Trophoblast cell (in vitro differentiated cells and primary cell): ENCODE results near the gene CAPN14.

Experiments
- DNase-seq, 2 donors: peaks; one replicate each; pipeline ENCODE4 v3.0.0-alpha.2; 2016
- H2AFZ ChIP-seq: 2 replicates; pipeline ENCODE4 v1.6.1; 2013; ENCODE audit warnings: low read length, moderate library complexity, mild to moderate bottlenecking; ENCODE audit not compliant: insufficient read depth, poor library complexity
- H2AK5ac ChIP-seq: 2 replicates; pipeline ENCODE4 v1.6.1; 2013; ENCODE audit warnings: mild to moderate bottlenecking, low read length
- H2BK120ac ChIP-seq: 2 replicates; pipeline ENCODE4 v1.6.1; 2013; ENCODE audit warnings: low read length, mild to moderate bottlenecking, moderate library complexity; ENCODE audit not compliant: insufficient read depth, poor library complexity
- H2BK12ac ChIP-seq: 2 replicates; pipeline ENCODE4 v1.6.1; 2013; ENCODE audit warnings: mild to moderate bottlenecking, low read length, moderate library complexity
- H2BK5ac ChIP-seq: 2 replicates; pipeline ENCODE4 v1.6.1; 2013; ENCODE audit warnings: low read length, low read depth, moderate library complexity, mild to moderate bottlenecking; ENCODE audit not compliant: poor library complexity
- H3K14ac ChIP-seq: 2 replicates; pipeline ENCODE4 v1.6.1; 2013; ENCODE audit warnings: mild to moderate bottlenecking, low read length
- H3K18ac ChIP-seq: 2 replicates; pipeline ENCODE4 v1.6.1; 2013; ENCODE audit warnings: mild to moderate bottlenecking, low read length
- H3K23ac ChIP-seq: 2 replicates; pipeline ENCODE4 v1.6.1; 2013; ENCODE audit warnings: low read length
- H3K27ac ChIP-seq: 2 replicates; pipeline ENCODE4 v1.5.1; 2013; ENCODE audit warnings: low read depth, mild to moderate bottlenecking, inconsistent platforms, low read length, moderate library complexity
- H3K27me3 ChIP-seq: 2 replicates; pipeline ENCODE4 v1.6.1; 2013; ENCODE audit warnings: inconsistent platforms, mild to moderate bottlenecking, low read length, moderate library complexity; ENCODE audit not compliant: insufficient read depth
- H3K36me3 ChIP-seq, 2 experiments: 1 replicate in 1 of 2; 2 replicates in 1 of 2; pipeline ENCODE4 v1.6.1; 2013; ENCODE audit warnings: low read length in 2 of 2, mild to moderate bottlenecking in 2 of 2, moderate library complexity in 1 of 2; ENCODE audit not compliant: insufficient read depth in 2 of 2, control insufficient read depth in 1 of 2
- H3K4ac ChIP-seq: 2 replicates; pipeline ENCODE4 v1.6.1; 2013; ENCODE audit warnings: low read depth, mild to moderate bottlenecking, low read length, moderate library complexity
- H3K4me1 ChIP-seq, 2 experiments: 1 replicate in 1 of 2; 2 replicates in 1 of 2; pipeline ENCODE4 v1.6.1; 2013; ENCODE audit warnings: low read length in 2 of 2, mild to moderate bottlenecking in 2 of 2, moderate library complexity in 1 of 2; ENCODE audit not compliant: insufficient read depth in 2 of 2, control insufficient read depth in 1 of 2
- H3K4me2 ChIP-seq: 2 replicates; pipeline ENCODE4 v1.6.1; 2013; ENCODE audit warnings: inconsistent platforms, mild to moderate bottlenecking, low read length, moderate library complexity
- H3K4me3 ChIP-seq: 2 replicates; pipeline ENCODE4 v1.5.1; 2013; ENCODE audit warnings: mild to moderate bottlenecking, low read depth, low read length, inconsistent platforms
- H3K79me1 ChIP-seq: one replicate; pipeline ENCODE4 v1.6.1; 2013; ENCODE audit warnings: low read length
- H3K79me2 ChIP-seq: 2 replicates; pipeline ENCODE4 v1.6.1; 2013; ENCODE audit warnings: low read length, mild to moderate bottlenecking; ENCODE audit not compliant: control insufficient read depth, insufficient read depth, poor library complexity
- H3K9ac ChIP-seq: 2 replicates; pipeline ENCODE4 v1.6.1; 2013; ENCODE audit warnings: mild to moderate bottlenecking, low read length
- H3K9me3 ChIP-seq: 2 replicates; pipeline ENCODE4 v1.6.1; 2013; ENCODE audit warnings: low read depth, mild to moderate bottlenecking, control low read depth, inconsistent platforms, low read length; ENCODE audit not compliant: insufficient read depth
- H4K12ac ChIP-seq: 2 replicates; pipeline ENCODE4 v1.6.1; 2013; ENCODE audit warnings: low read depth, mild to moderate bottlenecking, low read length, moderate library complexity
- H4K8ac ChIP-seq: 2 replicates; pipeline ENCODE4 v1.6.1; 2013; ENCODE audit warnings: low read depth, mild to moderate bottlenecking, low read length, moderate library complexity
- H4K91ac ChIP-seq: one replicate; pipeline ENCODE4 v1.6.1; 2013; ENCODE audit warnings: low read depth, mild to moderate bottlenecking, low read length, moderate library complexity
- WGBS: extraction: QIAGEN DNeasy Blood & Tissue Kit; methylation state at CpG from one replicate; pipeline ENCODE4 v1.1.7; 2013; ENCODE audit warnings: missing lambda C conversion rate; ENCODE audit not compliant: insufficient read length, insufficient coverage; ENCODE audit errors: extremely low coverage; 5-methylcytosine and 5-hydroxymethylcytosine counted together

Gene CAPN14

DNA sequence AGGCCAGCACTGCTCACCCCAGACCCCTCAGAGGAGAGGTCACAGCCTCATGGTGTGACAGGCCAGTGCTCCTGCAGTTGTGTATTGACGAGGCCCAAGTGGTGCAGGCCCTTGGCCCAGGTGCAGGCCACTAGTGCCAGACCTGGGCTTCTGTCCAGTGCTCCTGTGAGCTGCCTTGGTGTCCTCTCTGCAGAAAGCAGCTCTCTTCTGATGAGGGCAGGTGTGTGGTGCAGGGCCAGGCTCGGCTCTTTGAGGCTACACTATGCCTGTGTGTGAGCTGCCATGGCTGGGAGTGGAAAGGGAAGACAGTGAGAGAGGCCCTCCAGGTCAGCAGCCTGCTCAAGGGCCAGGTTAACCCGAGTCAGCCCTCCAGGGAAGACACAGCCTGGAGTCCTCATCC lies 33.7 kb upstream of the CAPN14 start:
- peak overlapping the region; percentile 65 for H4K91ac ChIP-seq
- H2AFZ ChIP-seq = no peak overlapping the region
- peaks cover 3% of the 10 kb centered on the region for H3K79me2 ChIP-seq
- no peak overlapping the region for H2BK120ac ChIP-seq
- no peak for DNase-seq
- no peak overlapping the region for H3K4ac ChIP-seq
- H3K18ac ChIP-seq = no peak overlapping the region
- peaks cover 12 to 24% of the 10 kb centered on the region in 2 experiments for H3K4me1 ChIP-seq
- H3K79me1 ChIP-seq = peaks cover 11% of the 10 kb centered on the region
- H3K4me2 ChIP-seq = no peak overlapping the region
- no peak overlapping the region for H3K14ac ChIP-seq
- no peak overlapping the region for H2BK5ac ChIP-seq
- no peaks in the 10 kb centered on the region for H3K27me3 ChIP-seq
- no CpG with 5 or more reads among the region's 3 CpGs for WGBS
- no peaks in the 10 kb centered on the region for H3K9me3 ChIP-seq
- H3K9ac ChIP-seq = no peak overlapping the region
- H3K27ac ChIP-seq = no peak overlapping the region
- peaks cover 17 to 38% of the 10 kb centered on the region in 2 experiments for H3K36me3 ChIP-seq
- no peak overlapping the region for H3K4me3 ChIP-seq
- no peak overlapping the region for H4K8ac ChIP-seq
- no peak overlapping the region for H4K12ac ChIP-seq
- no peak overlapping the region for H2AK5ac ChIP-seq
- no peak overlapping the region for H3K23ac ChIP-seq
- no peak overlapping the region for H2BK12ac ChIP-seq

- Histone ChIP-seq H3K4me3 (no peak overlapping the region), H4K8ac (no peak overlapping the region), H3K9ac (no peak overlapping the region), H3K14ac (no peak overlapping the region), H2BK5ac (no peak overlapping the region), H3K4ac (no peak overlapping the region), H3K27me3 (no peaks in the 10 kb centered on the region), H3K18ac (no peak overlapping the region), H3K79me2 (peaks cover 3% of the 10 kb centered on the region), H3K27ac (no peak overlapping the region), H3K79me1 (peaks cover 9% of the 10 kb centered on the region), H3K4me2 (no peak overlapping the region), H3K36me3 (peaks cover 19 to 38% of the 10 kb centered on the region in 2 experiments), H4K91ac (no peak overlapping the region), H4K12ac (no peak overlapping the region), H3K9me3 (no peaks in the 10 kb centered on the region), H2BK12ac (no peak overlapping the region), H2AFZ (no peak overlapping the region), H2AK5ac (no peak overlapping the region), H2BK120ac (no peak overlapping the region), H3K4me1 (peaks cover 12 to 24% of the 10 kb centered on the region in 2 experiments), H3K23ac (no peak overlapping the region)
- DNase-seq = no peak
- WGBS = no CpG with 5 or more reads among the region's 15 CpGs
Observed at GRCh38 chr2:31249009-31249690, 31.8 kb upstream of the CAPN14 start.

- no peak overlapping the region for H3K4ac ChIP-seq
- H3K27me3 ChIP-seq = no peaks in the 10 kb centered on the region
- H3K4me1 ChIP-seq = peaks cover 7 to 17% of the 10 kb centered on the region in 2 experiments
- H3K4me2 ChIP-seq = no peak overlapping the region
- H3K9me3 ChIP-seq = no peaks in the 10 kb centered on the region
- no peak for DNase-seq
- H3K79me1 ChIP-seq = peaks cover 3% of the 10 kb centered on the region
- peaks cover under 1% of the 10 kb centered on the region for H3K79me2 ChIP-seq
- H3K36me3 ChIP-seq = peaks cover 21 to 34% of the 10 kb centered on the region in 2 experiments
- H2BK120ac ChIP-seq = peak overlapping the region; percentile 2
- no peak overlapping the region for H4K12ac ChIP-seq
- H3K9ac ChIP-seq = no peak overlapping the region
- no peak overlapping the region for H2BK5ac ChIP-seq
- H3K14ac ChIP-seq = no peak overlapping the region
- H2AK5ac ChIP-seq = no peak overlapping the region
- H4K91ac ChIP-seq = no peak overlapping the region
- no peak overlapping the region for H3K27ac ChIP-seq
- H2BK12ac ChIP-seq = no peak overlapping the region
- no peak overlapping the region for H3K18ac ChIP-seq
- no peak overlapping the region for H4K8ac ChIP-seq
- no peak overlapping the region for H2AFZ ChIP-seq
- H3K4me3 ChIP-seq = no peak overlapping the region
- WGBS = no CpG with 5 or more reads among the region's 3 CpGs
- no peak overlapping the region for H3K23ac ChIP-seq
Observed at GRCh38 chr2:31248139-31248538, 30.8 kb upstream of the CAPN14 start.

- peaks cover 21 to 34% of the 10 kb centered on the region in 2 experiments for H3K36me3 ChIP-seq
- no peak overlapping the region for H2AK5ac ChIP-seq
- H4K91ac ChIP-seq = no peak overlapping the region
- no peaks in the 10 kb centered on the region for H3K79me2 ChIP-seq
- H3K4ac ChIP-seq = no peak overlapping the region
- no peak overlapping the region for H3K4me3 ChIP-seq
- H3K4me2 ChIP-seq = no peak overlapping the region
- H3K4me1 ChIP-seq = peaks cover 4 to 13% of the 10 kb centered on the region in 2 experiments
- peaks cover 2% of the 10 kb centered on the region for H3K79me1 ChIP-seq
- H3K14ac ChIP-seq = no peak overlapping the region
- no peak overlapping the region for H4K12ac ChIP-seq
- peak overlapping the region; percentile 12 for H3K27ac ChIP-seq
- WGBS = no CpG with 5 or more reads among the region's 5 CpGs
- DNase-seq = peak; percentile 41 to 73
- no peak overlapping the region for H4K8ac ChIP-seq
- no peak overlapping the region for H2AFZ ChIP-seq
- H2BK120ac ChIP-seq = no peak overlapping the region
- no peak overlapping the region for H3K9ac ChIP-seq
- H3K27me3 ChIP-seq = no peaks in the 10 kb centered on the region
- H2BK12ac ChIP-seq = no peak overlapping the region
- H3K23ac ChIP-seq = no peak overlapping the region
- H2BK5ac ChIP-seq = no peak overlapping the region
- no peaks in the 10 kb centered on the region for H3K9me3 ChIP-seq
- no peak overlapping the region for H3K18ac ChIP-seq
Observed at GRCh38 chr2:31247711-31248110, 30.4 kb upstream of the CAPN14 start.
